HG02759 (cell line): ENCODE measurements around the gene BCAS3.

Source experiments
- ATAC-seq: cut with Tn5 transposase; IDR thresholded peaks from one replicate; pipeline ENCODE4 v1.9.1; 2021; ENCODE audit warnings: mild to moderate bottlenecking, moderate library complexity; ENCODE audit not compliant: unreplicated experiment

The BCAS3 gene

GRCh38 chr17:61400717-61401388, 723.2 kb downstream of the BCAS3 start:
- no peak for ATAC-seq

GRCh38 chr17:61401389-61402072, 723.9 kb downstream of the BCAS3 start:
- no peak for ATAC-seq

- ATAC-seq, result no peak
Observed at GRCh38 chr17:61402073-61402541, 724.5 kb downstream of the BCAS3 start.

GRCh38 chr17:61402978-61403800, 725.5 kb downstream of the BCAS3 start:
- no peak for ATAC-seq

- no peak for ATAC-seq
Observed at GRCh38 chr17:61403801-61404662, 726.4 kb downstream of the BCAS3 start.

- ATAC-seq, result no peak
Observed at GRCh38 chr17:61404663-61404912, 726.9 kb downstream of the BCAS3 start.

- no peak for ATAC-seq
Observed at GRCh38 chr17:61404913-61405685, 727.4 kb downstream of the BCAS3 start.

- no peak for ATAC-seq
Observed at GRCh38 chr17:61405686-61406536, 728.3 kb downstream of the BCAS3 start.

- no peak for ATAC-seq
Observed at GRCh38 chr17:61406537-61406845, 728.8 kb downstream of the BCAS3 start.

- no peak for ATAC-seq
Observed at GRCh38 chr17:61406971-61407911, 729.6 kb downstream of the BCAS3 start.

GRCh38 chr17:61408151-61409041, 730.7 kb downstream of the BCAS3 start:
- ATAC-seq, result no peak

- ATAC-seq, result peak; percentile 31
Observed at GRCh38 chr17:61409301-61410112, 731.9 kb downstream of the BCAS3 start.

- no peak for ATAC-seq
Observed at GRCh38 chr17:61410141-61411010, 732.7 kb downstream of the BCAS3 start.

- ATAC-seq, result no peak
Observed at GRCh38 chr17:61411011-61411260, 733.3 kb downstream of the BCAS3 start.

- ATAC-seq, result no peak
Observed at GRCh38 chr17:61411261-61412142, 733.9 kb downstream of the BCAS3 start.
